Right ventricle myocardium inferior (tissue), 1 donor: ENCODE measurements around the gene HEPN1. TPM values are rescaled to one million over a fixed set of nuclear protein-coding genes. Genes with fewer than 3 reads are reported as not detected.

ENCODE experiments used
- ATAC-seq: fragments of 200-7000 bp; cut with Tn5 transposase; one replicate; pipeline ENCODE4 v1.9.1; 2020; ENCODE audit warnings: mild to moderate bottlenecking, moderate library complexity
- DNase-seq: peaks from one replicate; pipeline ENCODE4 v3.0.0; 2021; ENCODE audit errors: missing footprints
- intact Hi-C: fragments of 100-400 bp; cut with DNase I; formaldehyde crosslinking; loops from one replicate; pipeline ENCODE4 v1.11.0; 2022
- total RNA-seq: library from RNA; stranded (reverse); fragmentation: NEBNext Ultra II Directional; extraction: Animal tissue kit (Norgen Biotek cat#: 25700); gene quantifications from one replicate; pipeline ENCODE4 v1.2.1, GENCODE V29; 2021
- donor health status: DM: no; HTN: yes; CAD: no; lungs with severe emphysema.

HEPN1 gene
- total RNA-seq, 1 donor from 2014 or later, result not detected

- intact Hi-C loops, result loop anchor here (2.0 kb wide), 1 partner anchor 19 kb away; no protein-coding TSS in a partner anchor
- DNase-seq (no peak), ATAC-seq (no peak)
These were observed 22.8 kb upstream of the HEPN1 start for GRCh38 chr11:124896071-124896750.

GRCh38 chr11:124896821-124897391, 22.1 kb upstream of the HEPN1 start:
- ATAC-seq, result peak; percentile 43
- intact Hi-C loops, result loop anchor here (1.0 to 2.0 kb wide), 2 partner anchors 20 to 24 kb away; no protein-coding TSS in a partner anchor
- no peak for DNase-seq

GRCh38 chr11:124897674-124898262, 21.3 kb upstream of the HEPN1 start, which contains the start of gene ROBO4:
TSS of gene ROBO4 (minus strand) at chr11:124897865. CDS start at chr11:124897795, 70 bp downstream.
- DNase-seq, result no peak
- peak; percentile 40 for ATAC-seq
- intact Hi-C loops, result loop anchor here (1.0 to 2.0 kb wide), 2 partner anchors 21 to 24 kb away; no protein-coding TSS in a partner anchor

GRCh38 chr11:124898263-124898680, 20.8 kb upstream of the HEPN1 start:
- intact Hi-C loops, result no loop called here
- no peak for ATAC-seq
- no peak for DNase-seq

- intact Hi-C loops, result no loop called here
- DNase-seq, result no peak
These were observed 20.3 kb upstream of the HEPN1 start for GRCh38 chr11:124898711-124899110.

GRCh38 chr11:124899383-124900145, 19.5 kb upstream of the HEPN1 start:
- ATAC-seq (no peak), DNase-seq (no peak)
- intact Hi-C loops, result no loop called here

More at GRCh38 chr11:124898711-124899110, 20.3 kb upstream of the HEPN1 start:
- peak; percentile 44 for ATAC-seq

GRCh38 chr11:124900464-124900863, 18.6 kb upstream of the HEPN1 start:
- no peak for ATAC-seq
- DNase-seq, result no peak
- intact Hi-C loops, result no loop called here

- ATAC-seq, result no peak
- intact Hi-C loops, result no loop called here
- DNase-seq, result no peak
These were observed 16.4 kb upstream of the HEPN1 start for GRCh38 chr11:124902616-124903015.

DNA sequence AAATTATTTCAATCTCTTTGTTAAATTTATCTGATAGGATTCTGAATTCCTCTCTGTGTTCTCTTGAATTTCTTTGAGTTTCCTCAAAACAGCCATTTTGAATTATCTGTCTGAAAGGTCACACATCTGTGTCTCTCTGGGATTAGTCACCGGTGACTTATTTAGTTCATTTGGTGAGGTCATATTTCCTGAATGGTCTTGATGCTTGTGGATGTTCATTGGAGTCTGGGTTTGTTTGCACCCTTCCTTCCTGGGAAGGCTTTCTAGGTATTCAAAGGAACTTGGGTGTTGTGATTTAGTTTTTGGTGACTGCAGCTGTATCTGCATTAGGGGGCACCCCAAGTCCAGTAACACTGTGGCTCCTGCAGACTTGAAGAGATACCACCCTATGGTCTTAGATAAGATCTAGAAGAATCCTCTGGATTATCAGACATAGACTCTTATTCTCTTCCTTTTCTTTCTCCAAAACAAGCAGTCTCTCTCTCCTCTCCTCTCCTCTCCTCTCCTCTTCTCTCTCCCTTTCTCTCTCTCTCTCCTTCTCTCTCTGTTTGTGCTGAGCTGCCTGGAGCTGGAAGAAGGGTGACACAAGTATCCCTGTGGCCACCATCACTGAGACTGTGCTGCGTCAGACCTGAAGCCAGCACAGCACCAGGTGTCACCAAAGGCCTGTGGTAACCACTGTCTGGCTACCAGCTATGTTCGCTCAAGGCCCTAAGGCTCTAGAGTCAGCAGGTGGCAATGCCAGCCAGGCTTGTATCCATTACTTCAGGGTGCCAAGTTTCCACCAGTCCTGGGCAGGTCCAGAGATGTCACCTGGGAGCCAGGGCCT, 3.3 kb upstream of the HEPN1 start:
- DNase-seq (no peak), ATAC-seq (no peak)
- intact Hi-C loops, result no loop called here

DNA sequence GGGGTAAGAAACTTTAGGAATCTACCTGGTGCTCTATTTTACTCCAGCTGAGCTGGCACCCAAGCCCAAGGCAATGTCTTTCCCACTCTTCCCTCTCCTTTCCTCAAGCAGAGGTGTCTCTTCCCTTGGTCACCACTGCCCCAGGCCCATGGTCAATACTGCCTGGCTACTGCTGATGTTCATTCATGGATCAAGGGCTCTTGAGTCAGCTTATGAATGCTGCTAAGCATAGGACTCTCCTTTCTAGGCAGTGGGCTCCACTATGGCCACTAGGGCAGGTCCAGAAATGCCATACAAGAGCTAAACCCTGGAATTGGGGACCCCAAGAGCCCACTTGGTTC, 2.7 kb upstream of the HEPN1 start:
- DNase-seq, result no peak
- ATAC-seq, result no peak
- intact Hi-C loops, result no loop called here

GRCh38 chr11:124917115-124917637, 1.9 kb upstream of the HEPN1 start:
- intact Hi-C loops, result no loop called here
- ATAC-seq (no peak), DNase-seq (no peak)

DNA sequence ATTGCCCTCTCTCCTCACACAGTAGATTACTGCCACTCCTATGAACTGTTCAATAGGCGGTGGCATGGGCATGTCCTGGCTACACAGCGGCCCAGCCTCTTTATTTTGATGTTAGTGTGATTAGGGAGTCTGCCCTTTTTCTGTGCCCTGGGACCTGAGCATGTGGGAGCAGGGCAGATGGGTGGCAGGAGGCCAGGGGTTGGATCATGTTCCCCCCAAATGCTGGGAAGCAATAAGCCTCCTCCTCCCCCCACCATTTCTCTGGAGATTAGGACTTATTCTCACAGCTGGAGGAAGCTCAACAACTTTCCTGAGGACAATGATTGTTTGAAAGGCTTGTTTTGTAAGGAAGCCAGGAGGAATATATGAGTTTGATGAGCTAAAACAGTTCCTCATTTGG, 848 bp downstream of the HEPN1 start:
- ATAC-seq, result no peak
- intact Hi-C loops, result no loop called here
- DNase-seq, result no peak

DNA sequence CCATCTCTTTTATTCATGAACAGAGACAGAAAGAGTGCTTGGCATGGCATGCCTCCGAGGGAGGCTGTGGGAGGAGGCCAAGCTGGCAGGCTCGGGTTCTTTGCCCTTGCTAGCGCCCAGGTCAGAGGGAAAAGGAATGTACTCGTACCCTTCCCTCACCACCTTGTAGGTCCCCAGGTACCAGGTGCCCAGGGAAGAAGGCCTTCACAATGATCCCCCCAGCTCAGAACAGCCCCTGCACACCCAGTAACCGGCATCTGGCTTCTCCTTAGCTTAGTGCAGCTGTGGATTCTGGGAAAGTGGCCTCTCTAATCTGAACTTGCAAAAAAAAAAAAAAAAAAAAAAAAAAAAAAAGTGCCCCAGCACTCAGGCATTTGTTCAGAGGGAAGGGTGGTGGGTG, 1.3 kb downstream of the HEPN1 start:
- no peak for DNase-seq
- intact Hi-C loops, result no loop called here
- ATAC-seq, result no peak

GRCh38 chr11:124920870-124921609, 2.0 kb downstream of the HEPN1 start:
- DNase-seq (peak; percentile 82), ATAC-seq (peak; percentile 64)
- intact Hi-C loops, result loop anchor here (1.0 kb wide), 2 partner anchors 24 to 45 kb away; partner anchors contain the start of gene ROBO4

- DNase-seq (no peak), ATAC-seq (no peak)
- intact Hi-C loops, result no loop called here
These were observed 3.8 kb downstream of the HEPN1 start for GRCh38 chr11:124922831-124923230.

GRCh38 chr11:124923296-124923695, 4.2 kb downstream of the HEPN1 start:
- DNase-seq (no peak), ATAC-seq (no peak)
- intact Hi-C loops, result no loop called here

DNA sequence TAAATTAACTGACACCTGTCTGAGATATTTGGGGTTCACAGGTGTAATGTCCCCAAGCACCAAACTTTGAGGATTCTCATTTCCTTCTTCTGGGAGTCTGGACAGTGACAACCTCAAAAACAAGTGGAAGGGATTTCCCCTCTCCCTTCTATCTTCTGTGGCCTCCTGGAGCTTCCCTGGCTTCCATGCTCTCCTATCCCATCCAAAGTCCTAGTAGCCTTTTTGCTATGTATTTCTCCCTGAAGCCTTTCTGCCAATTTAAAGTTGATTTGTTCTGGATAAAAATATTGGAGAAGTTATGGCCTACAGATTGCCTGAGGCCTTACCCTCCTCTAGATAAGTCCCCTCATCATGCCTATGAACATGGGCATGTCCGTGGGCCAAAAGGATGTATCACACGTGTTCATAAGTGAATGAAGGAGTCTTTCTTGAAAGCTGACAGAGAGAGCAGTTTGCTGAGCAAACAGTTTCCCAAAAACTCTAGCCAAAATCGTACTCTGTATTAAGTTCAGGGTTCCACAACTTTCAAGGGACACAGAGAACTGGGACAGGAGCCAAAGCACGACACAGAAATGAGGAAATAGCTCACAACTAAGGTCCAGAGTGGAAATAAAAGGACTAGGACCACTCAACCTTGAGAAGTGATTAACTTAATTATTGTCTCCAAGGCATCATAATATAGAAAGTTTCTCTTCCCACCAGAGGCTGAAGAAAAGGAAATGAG, 10.1 kb downstream of the HEPN1 start:
- intact Hi-C loops, result no loop called here
- DNase-seq, result no peak
- ATAC-seq, result no peak
